H1 (cell line): ENCODE results near the gene EIF2A. TPM values are rescaled to one million over a fixed set of nuclear protein-coding genes. Genes with fewer than 3 reads are reported as not detected.

Source experiments
- CTCF ChIP-seq, 3 experiments: IDR thresholded peaks; 1 replicate in 2 of 3; 2 replicates in 1 of 3; pipeline versions ENCODE4 v1.5.1 to v1.6.1; 2011; ENCODE audit warnings: low read length in 3 of 3, mild to moderate bottlenecking in 3 of 3, inconsistent platforms in 2 of 3, low read depth in 1 of 3, moderate library complexity in 1 of 3; ENCODE audit not compliant: insufficient read depth in 1 of 3; ENCODE audit errors: control extremely low read depth in 1 of 3
- HDAC2 ChIP-seq, 2 experiments: fragments of 300-600 bp in 1 of 2; sonication (generic) in 1 of 2; IDR thresholded peaks; 2 replicates each; pipeline ENCODE4 v1.6.1; 2011 to 2012; ENCODE audit warnings: low read depth in 2 of 2, low read length in 2 of 2, mild to moderate bottlenecking in 2 of 2, moderate library complexity in 2 of 2, borderline replicate concordance in 1 of 2, inconsistent platforms in 1 of 2
- RFX5 ChIP-seq: IDR thresholded peaks from 2 replicates; pipeline ENCODE4 v1.6.1; 2011; ENCODE audit warnings: low read depth, low read length, improper control_type of control experiment, borderline replicate concordance
- SP1 ChIP-seq: IDR thresholded peaks from 2 replicates; pipeline ENCODE4 v1.6.1; 2011; ENCODE audit warnings: low read depth, low read length
- SRF ChIP-seq: IDR thresholded peaks from 2 replicates; pipeline ENCODE4 v1.6.1; 2011; ENCODE audit warnings: mild to moderate bottlenecking, low read depth, low read length, moderate library complexity
- TAF1 ChIP-seq: IDR thresholded peaks from 2 replicates; pipeline ENCODE4 v1.6.1; 2011; ENCODE audit warnings: mild to moderate bottlenecking, low read depth, low read length
- polyA plus RNA-seq, 7 experiments: library from polyadenylated mRNA; depleted of rRNA in 3 of 7; stranded (reverse) in 5 of 7; unstranded in 2 of 7; fragments of >200 nt in 5 of 7; fragments of 200-250 nt in 2 of 7; gene quantifications; 1 replicate in 5 of 7; 2 replicates in 1 of 7; 4 replicates in 1 of 7; pipeline versions ENCODE4 v1.2.1 to v1.2.3, GENCODE V29; 2011 to 2013; ENCODE audit warnings: missing spikeins in 2 of 7, mixed read lengths in 2 of 7
- total RNA-seq: library from RNA; stranded (reverse); fragmentation: NEBNext Ultra II Directional; extraction: Animal tissue kit (Norgen Biotek cat#: 25700); gene quantifications from 2 replicates; pipeline ENCODE4 v1.2.1, GENCODE V29; 2021

The EIF2A gene
- total and polyA plus RNA-seq, 2 of the 8 experiments (the other 6 are each of a cell fraction or from before 2014, with no cell fraction given): 59.3 to 91.6 TPM

GRCh38 chr3:150631515-150632221 lies 85.1 kb downstream of the EIF2A start (continued):
- TF ChIP-seq SP1 (no peak), TAF1 (no peak), SRF (no peak), RFX5 (no peak), HDAC2 (IDR thresholded peaks at IDR 0.05; ENCODE audit: borderline replicate concordance in 1 of 2, low read depth in 2 of 2, low read length in 2 of 2) (no peak), CTCF (IDR thresholded peaks at IDR 0.05; ENCODE audit: control extremely low read depth in 1 of 3, insufficient read depth in 1 of 3, low read depth in 1 of 3, low read length in 3 of 3) (no peak)
